Rectal smooth muscle tissue (tissue), 1 donor: ENCODE data around the gene ZNF236.
"Not testable (repeated sequence)": the region's sequence is repeated elsewhere in the genome, so short reads cannot be mapped to it uniquely, and the experiment has no call there.

Source experiments
- H3K27ac ChIP-seq: one replicate; pipeline ENCODE4 v1.7.0; 2013; ENCODE audit warnings: low read depth, low read length, inconsistent platforms
- H3K27me3 ChIP-seq: one replicate; pipeline ENCODE4 v1.7.0; 2013; ENCODE audit warnings: low read length; ENCODE audit not compliant: control insufficient read depth, insufficient read depth
- H3K36me3 ChIP-seq: one replicate; pipeline ENCODE4 v1.7.0; 2013; ENCODE audit warnings: low read length; ENCODE audit not compliant: control insufficient read depth, insufficient read depth
- H3K4me1 ChIP-seq: one replicate; pipeline ENCODE4 v1.7.0; 2013; ENCODE audit warnings: low read length; ENCODE audit not compliant: control insufficient read depth, insufficient read depth
- H3K4me3 ChIP-seq: one replicate; pipeline ENCODE4 v1.7.0; 2013; ENCODE audit warnings: low read length
- H3K9ac ChIP-seq: one replicate; pipeline ENCODE4 v1.7.0; 2013; ENCODE audit warnings: low read length

ZNF236 gene

DNA sequence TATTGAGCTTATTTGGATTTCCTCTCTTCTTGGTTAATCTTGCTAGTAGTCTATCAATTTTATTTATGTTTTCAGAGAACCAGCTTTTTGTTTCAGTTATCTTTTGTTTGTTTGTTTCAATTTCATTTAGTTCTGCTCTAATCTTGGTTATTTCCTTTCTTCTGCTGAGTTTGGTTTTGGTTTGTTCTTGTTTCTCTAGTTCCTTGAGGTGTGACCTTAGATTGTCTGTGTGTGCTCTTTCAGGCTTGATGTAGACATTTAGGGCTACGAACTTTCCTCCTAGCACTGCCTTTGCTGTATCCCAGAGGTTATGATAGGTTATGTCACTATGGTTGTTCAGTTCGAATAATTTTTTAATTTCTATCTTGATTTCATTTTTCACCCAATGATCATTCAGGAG lies 141.6 kb downstream of the ZNF236 start:
- no peaks in the 10 kb centered on the region for H3K27me3 ChIP-seq
- H3K9ac ChIP-seq: no peak overlapping the region
- H3K36me3 ChIP-seq: peaks cover 16% of the 10 kb centered on the region
- no peak overlapping the region for H3K27ac ChIP-seq
- no peaks in the 10 kb centered on the region for H3K4me1 ChIP-seq
- no peak overlapping the region for H3K4me3 ChIP-seq

DNA sequence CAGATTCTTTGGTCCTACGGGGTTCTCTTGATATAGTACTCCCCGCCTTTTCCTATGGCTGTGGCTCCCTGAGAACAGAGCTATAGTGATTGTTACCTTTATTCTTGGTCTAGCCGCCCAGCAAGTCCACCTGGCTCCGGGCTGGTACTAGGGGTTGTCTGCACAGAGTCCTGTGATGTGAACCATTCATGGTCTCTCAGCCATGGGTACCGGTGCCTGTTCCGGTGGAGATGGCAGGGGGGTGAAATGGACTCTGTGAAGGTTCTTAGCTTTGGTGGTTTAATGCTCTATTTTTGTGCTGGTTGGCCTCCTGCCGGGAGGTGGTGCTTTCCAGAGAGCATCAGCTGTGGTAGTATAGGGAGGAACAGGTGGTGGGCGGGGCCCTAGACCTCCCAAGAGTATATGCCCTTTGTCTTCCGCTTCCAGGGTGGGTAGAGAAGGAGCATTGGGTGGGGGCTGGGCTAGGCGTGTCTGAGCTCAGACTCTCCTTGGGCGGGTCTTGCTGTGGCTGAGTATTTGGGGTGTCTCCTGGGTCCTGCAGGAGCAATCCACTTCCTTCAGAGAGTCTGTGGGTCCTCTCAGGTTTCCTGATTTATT lies 143.3 kb downstream of the ZNF236 start:
- not testable (repeated sequence) for H3K27me3 ChIP-seq, H3K4me1 ChIP-seq, H3K27ac ChIP-seq, H3K36me3 ChIP-seq, H3K4me3 ChIP-seq, H3K9ac ChIP-seq

DNA sequence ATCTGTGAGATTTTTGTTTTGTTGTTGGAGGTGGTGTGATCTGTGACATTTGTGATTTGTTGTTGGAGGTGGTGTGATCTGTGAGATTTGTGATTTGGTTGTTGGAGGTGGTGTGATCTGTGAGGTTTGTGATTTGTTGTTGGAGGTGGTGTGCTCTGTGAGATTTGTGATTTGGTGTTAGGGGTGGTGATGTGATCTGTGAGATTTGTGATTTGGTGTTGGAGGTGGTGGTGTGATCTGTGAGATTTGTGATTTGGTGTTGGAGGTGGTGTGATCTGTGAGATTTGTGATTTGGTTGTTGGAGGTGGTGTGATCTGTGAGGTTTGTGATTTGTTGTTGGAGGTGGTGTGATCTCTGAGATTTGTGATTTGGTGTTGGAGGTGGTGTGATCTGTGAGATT lies 144.9 kb downstream of the ZNF236 start:
- H3K9ac ChIP-seq, H3K4me3 ChIP-seq, H3K36me3 ChIP-seq, H3K4me1 ChIP-seq, H3K27me3 ChIP-seq, H3K27ac ChIP-seq: not testable (repeated sequence)

- no peaks in the 10 kb centered on the region for H3K36me3 ChIP-seq
- H3K27ac ChIP-seq: no peak overlapping the region
- no peak overlapping the region for H3K9ac ChIP-seq
- H3K4me3 ChIP-seq: no peak overlapping the region
- no peaks in the 10 kb centered on the region for H3K27me3 ChIP-seq
- no peaks in the 10 kb centered on the region for H3K4me1 ChIP-seq
Measured at GRCh38 chr18:76967721-76968472, 145.5 kb downstream of the ZNF236 start.

- H3K27ac ChIP-seq: no peak overlapping the region
- no peaks in the 10 kb centered on the region for H3K36me3 ChIP-seq
- H3K4me3 ChIP-seq: no peak overlapping the region
- no peak overlapping the region for H3K9ac ChIP-seq
- H3K27me3 ChIP-seq: no peaks in the 10 kb centered on the region
- no peaks in the 10 kb centered on the region for H3K4me1 ChIP-seq
Measured at GRCh38 chr18:76970770-76971559, 148.6 kb downstream of the ZNF236 start.

DNA sequence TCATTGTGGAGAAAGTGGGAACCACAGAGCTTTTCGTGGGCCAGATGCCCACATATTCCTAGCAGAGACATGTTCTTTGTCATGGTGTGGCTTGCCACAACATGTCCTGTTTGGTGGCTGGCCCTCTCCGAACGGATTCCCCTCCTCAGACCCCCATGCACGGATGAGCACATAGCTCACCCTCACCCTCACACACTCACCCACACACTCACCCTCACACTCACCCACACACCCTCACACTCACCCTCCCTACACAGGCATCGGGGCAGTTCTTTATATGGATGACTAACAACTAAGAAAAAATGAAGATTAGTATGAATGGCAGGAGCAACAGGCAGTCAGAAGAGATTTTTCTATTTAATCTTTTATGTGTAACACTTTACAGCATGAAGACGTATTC lies 149.9 kb downstream of the ZNF236 start:
- Histone ChIP-seq H3K4me3 (no peak overlapping the region), H3K27ac (no peak overlapping the region), H3K27me3 (no peaks in the 10 kb centered on the region), H3K36me3 (no peaks in the 10 kb centered on the region), H3K9ac (no peak overlapping the region), H3K4me1 (no peaks in the 10 kb centered on the region)

DNA sequence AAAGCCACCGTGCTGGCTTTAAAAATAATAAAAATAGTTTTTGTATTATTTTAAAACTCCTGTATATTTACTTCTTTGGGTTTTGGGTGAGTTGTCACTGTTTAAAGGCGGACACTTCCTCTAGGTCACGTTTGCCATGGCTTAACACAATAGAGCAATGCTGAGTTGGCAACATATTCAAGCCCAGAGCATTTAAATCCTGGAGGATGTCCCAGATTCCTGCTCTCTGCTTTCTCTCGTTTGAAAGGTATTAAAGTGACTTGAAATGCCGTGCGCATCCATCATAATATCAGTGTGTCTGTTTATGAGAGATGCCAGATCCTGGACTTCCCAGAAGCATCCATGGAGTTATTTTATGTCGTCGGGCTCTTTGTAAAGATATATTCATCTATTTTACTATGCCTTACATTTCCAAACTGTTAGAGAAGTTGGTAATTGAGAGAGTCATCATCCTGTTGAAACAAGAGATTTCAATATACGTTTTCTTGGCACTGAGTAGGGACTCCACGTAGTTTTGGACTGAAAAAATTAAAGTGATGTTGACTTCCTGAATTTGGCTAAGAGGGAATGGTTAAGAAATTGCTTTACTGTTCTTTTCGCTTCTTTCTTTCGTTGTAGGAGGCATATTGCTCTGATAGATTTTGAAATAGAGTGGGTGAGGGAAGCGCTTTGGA lies 150.6 kb downstream of the ZNF236 start:
- Histone ChIP-seq H3K27me3 (no peaks in the 10 kb centered on the region), H3K9ac (no peak overlapping the region), H3K4me3 (no peak overlapping the region), H3K36me3 (no peaks in the 10 kb centered on the region), H3K4me1 (no peaks in the 10 kb centered on the region), H3K27ac (no peak overlapping the region)

GRCh38 chr18:76973520-76974266 lies 151.3 kb downstream of the ZNF236 start:
- no peak overlapping the region for H3K4me3 ChIP-seq
- no peak overlapping the region for H3K27ac ChIP-seq
- H3K36me3 ChIP-seq: no peaks in the 10 kb centered on the region
- H3K9ac ChIP-seq: no peak overlapping the region
- H3K27me3 ChIP-seq: no peaks in the 10 kb centered on the region
- H3K4me1 ChIP-seq: no peaks in the 10 kb centered on the region

GRCh38 chr18:76974386-76974785 lies 152.0 kb downstream of the ZNF236 start:
- Histone ChIP-seq H3K27ac (no peak overlapping the region), H3K36me3 (no peaks in the 10 kb centered on the region), H3K9ac (no peak overlapping the region), H3K4me1 (no peaks in the 10 kb centered on the region), H3K27me3 (no peaks in the 10 kb centered on the region), H3K4me3 (no peak overlapping the region)

DNA sequence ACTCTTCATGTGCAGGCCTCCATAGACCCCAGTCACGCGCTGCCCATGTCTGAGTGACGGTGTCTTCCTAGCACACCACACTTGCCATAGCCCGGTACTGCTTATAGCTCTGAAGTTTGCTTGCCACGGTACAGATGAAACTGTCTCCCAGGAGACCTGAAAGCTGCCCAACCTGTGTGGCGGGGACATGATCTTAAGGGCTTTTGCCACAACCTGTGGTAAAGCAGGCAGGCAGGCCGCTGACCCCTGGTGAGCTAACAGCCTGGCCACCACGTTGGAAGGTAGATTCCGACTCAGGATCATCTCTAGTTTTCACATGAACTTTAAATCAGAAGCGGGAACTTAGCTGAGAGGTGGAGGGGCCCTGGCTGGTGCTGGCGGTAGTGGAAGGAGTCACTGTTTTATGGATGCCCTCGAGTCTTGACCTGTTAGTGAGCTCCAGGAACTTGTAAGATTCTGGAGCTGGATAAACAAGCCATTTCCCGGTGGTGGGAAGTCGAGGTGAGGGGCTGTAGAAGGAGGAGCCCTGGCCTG lies 153.3 kb downstream of the ZNF236 start:
- H3K4me3 ChIP-seq: no peak overlapping the region
- H3K4me1 ChIP-seq: no peaks in the 10 kb centered on the region
- no peak overlapping the region for H3K9ac ChIP-seq
- H3K36me3 ChIP-seq: no peaks in the 10 kb centered on the region
- no peaks in the 10 kb centered on the region for H3K27me3 ChIP-seq
- H3K27ac ChIP-seq: no peak overlapping the region

GRCh38 chr18:76977108-76977621 lies 154.8 kb downstream of the ZNF236 start:
- Histone ChIP-seq H3K9ac (no peak overlapping the region), H3K27ac (no peak overlapping the region), H3K4me1 (no peaks in the 10 kb centered on the region), H3K27me3 (no peaks in the 10 kb centered on the region), H3K4me3 (peak overlapping the region; percentile 13), H3K36me3 (no peaks in the 10 kb centered on the region)
